GM12878 (cell line): ENCODE measurements around the gene KRTAP5-3. TPM values are rescaled to one million over a fixed set of nuclear protein-coding genes. Genes with fewer than 3 reads are reported as not detected.

Experiments used
- ATAC-seq: fragments of 200-7000 bp; cut with Tn5 transposase; 3 replicates; pipeline ENCODE4 v1.9.1; 2020; ENCODE audit warnings: mild to moderate bottlenecking, moderate library complexity
- BruUV-seq: library from RNA; stranded (reverse); fragments of 400-500 nt; replicated peaks from 2 replicates; lab custom pipeline; 2021; lab: Mats Ljungman, UMichigan
- CTCF ChIA-PET: fragments of 300-600 bp; sonication (Branson Sonifier 250); formaldehyde crosslinking; extraction: SDS; loops from one replicate; lab custom pipeline; 2021; ENCODE audit warnings: inconsistent platforms; lab: Yijun Ruan, JAX
- POLR2A ChIA-PET: fragments of 350-600 bp; formaldehyde crosslinking; extraction: SDS; loops from one replicate; lab custom pipeline; 2021; ENCODE audit warnings: inconsistent platforms; lab: Charles Lee
- RAD21 ChIA-PET: fragments of 300-600 bp; sonication (Branson Sonifier 250); formaldehyde crosslinking; loops from one replicate; lab custom pipeline; 2023; ENCODE audit warnings: antibody characterized with exemption; ENCODE audit not compliant: unreplicated experiment; lab: Charles Lee
- SMC1A ChIA-PET: fragments of 300-600 bp; sonication (Branson Sonifier 250); formaldehyde crosslinking; loops from one replicate; lab custom pipeline; 2023; ENCODE audit not compliant: unreplicated experiment, uncharacterized antibody; lab: Charles Lee
- DNase-seq: peaks from one replicate; pipeline ENCODE4 v3.0.0-alpha.2; 2011; ENCODE audit warnings: low read depth, low spot score
- FAIRE-seq: peaks from 3 replicates; lab custom pipeline; 2011; peaks lifted over from hg19 to GRCh38; lab: Jason Lieb, UNC
- H2AFZ ChIP-seq: 2 replicates; pipeline ENCODE4 v1.6.0; 2011; ENCODE audit warnings: low read depth, low read length, control low read depth; ENCODE audit not compliant: control insufficient read depth
- H3K27ac ChIP-seq: 2 replicates; pipeline ENCODE4 v1.5.1; 2011; ENCODE audit warnings: control low read depth; ENCODE audit not compliant: control insufficient read depth, insufficient read depth
- H3K27me3 ChIP-seq, 2 experiments: replicated peaks in 1 of 2; 2 replicates each; pipeline versions ENCODE4 v1.6.0 to v1.6.1; 2011; ENCODE audit warnings: low read length in 1 of 2; ENCODE audit not compliant: control insufficient read depth in 2 of 2, insufficient read depth in 2 of 2
- H3K36me3 ChIP-seq, 2 experiments: 2 replicates each; pipeline ENCODE4 v1.5.1; 2011; ENCODE audit warnings: low read length in 1 of 2; ENCODE audit not compliant: control insufficient read depth in 2 of 2, insufficient read depth in 2 of 2
- H3K4me1 ChIP-seq: 2 replicates; pipeline ENCODE4 v1.6.1; 2011; ENCODE audit warnings: mild to moderate bottlenecking, low read length, moderate library complexity, mixed read lengths; ENCODE audit not compliant: control insufficient read depth, insufficient read depth
- H3K4me2 ChIP-seq: 2 replicates; pipeline ENCODE4 v1.6.0; 2011; ENCODE audit warnings: control low read depth; ENCODE audit not compliant: control insufficient read depth, insufficient read depth
- H3K4me3 ChIP-seq: fragments of 200-600 bp; sonication (generic); 2 replicates; pipeline ENCODE4 v1.5.1; 2016
- H3K79me2 ChIP-seq: 2 replicates; pipeline ENCODE4 v1.6.0; 2011; ENCODE audit warnings: low read length; ENCODE audit not compliant: control insufficient read depth, insufficient read depth
- H3K9ac ChIP-seq: 2 replicates; pipeline ENCODE4 v1.8.0; 2011; ENCODE audit warnings: low read length, control low read depth, mixed read lengths; ENCODE audit not compliant: control insufficient read depth, insufficient read depth
- H3K9me3 ChIP-seq: replicated peaks from 3 replicates; pipeline ENCODE4 v1.5.1; 2011; ENCODE audit warnings: mild to moderate bottlenecking, low read length; ENCODE audit not compliant: control insufficient read depth, insufficient read depth
- H4K20me1 ChIP-seq: 2 replicates; pipeline ENCODE4 v1.6.0; 2011; ENCODE audit not compliant: control insufficient read depth, insufficient read depth
- BMI1 ChIP-seq: fragments of 450-650 bp; IDR thresholded peaks from 2 replicates; pipeline ENCODE4 v1.6.1; 2016; ENCODE audit warnings: mild to moderate bottlenecking, moderate library complexity, borderline replicate concordance
- EGR1 ChIP-seq, 2 experiments: IDR thresholded peaks; 1 replicate in 1 of 2; 2 replicates in 1 of 2; pipeline ENCODE4 v1.6.1; 2011 to 2012; ENCODE audit warnings: low read depth in 2 of 2, low read length in 2 of 2, borderline replicate concordance in 1 of 2, mild to moderate bottlenecking in 1 of 2, moderate library complexity in 1 of 2
- POU2F2 ChIP-seq: IDR thresholded peaks from 3 replicates; pipeline ENCODE4 v1.6.1; 2011; ENCODE audit warnings: low read depth, mild to moderate bottlenecking, low read length, borderline replicate concordance
- REST ChIP-seq: IDR thresholded peaks from 2 replicates; pipeline ENCODE4 v1.6.1; 2012; ENCODE audit warnings: mild to moderate bottlenecking, low read depth, low read length
- SPI1 ChIP-seq: IDR thresholded peaks from 2 replicates; pipeline ENCODE4 v1.6.1; 2011; ENCODE audit warnings: low read depth, mild to moderate bottlenecking, low read length, moderate library complexity, borderline replicate concordance; ENCODE audit not compliant: insufficient read depth
- SUPT20H ChIP-seq: IDR thresholded peaks from 2 replicates; pipeline ENCODE4 v1.6.1; 2011; ENCODE audit warnings: low read depth, mild to moderate bottlenecking, low read length, moderate library complexity, borderline replicate concordance; ENCODE audit not compliant: control insufficient read depth
- TAF1 ChIP-seq: IDR thresholded peaks from 2 replicates; pipeline ENCODE4 v1.6.1; 2011; ENCODE audit warnings: mild to moderate bottlenecking, low read depth, low read length, borderline replicate concordance
- TBL1XR1 ChIP-seq: IDR thresholded peaks from 2 replicates; pipeline ENCODE4 v1.6.1; 2012; ENCODE audit warnings: low read depth, low read length, improper control_type of control experiment
- USF1 ChIP-seq: IDR thresholded peaks from 2 replicates; pipeline ENCODE4 v1.6.1; 2011; ENCODE audit warnings: borderline replicate concordance, low read depth, mild to moderate bottlenecking, moderate library complexity, mixed read lengths, low read length; ENCODE audit not compliant: insufficient read depth; ENCODE audit errors: extremely low read length
- ZBTB40 ChIP-seq: fragments of 450-650 bp; IDR thresholded peaks from 2 replicates; pipeline ENCODE4 v1.6.1; 2016; ENCODE audit warnings: mild to moderate bottlenecking, moderate library complexity, borderline replicate concordance
- ZNF274 ChIP-seq: IDR thresholded peaks from one replicate; pipeline ENCODE4 v1.8.0; 2011; ENCODE audit not compliant: insufficient read length, insufficient read depth
- WGBS: methylation state at CpG from one replicate; pipeline ENCODE4 v1.1.6; 2016; ENCODE audit warnings: low lambda C conversion rate; ENCODE audit not compliant: insufficient replicate concordance, insufficient coverage; ENCODE audit errors: missing lambda C conversion rate; 5-methylcytosine and 5-hydroxymethylcytosine counted together
- in situ Hi-C: fragments of 300-500 bp; cut with MboI; formaldehyde crosslinking; loops from 9 replicates; pipeline ENCODE4 v1.14.3; 2018; ENCODE audit warnings: mixed read lengths
- intact Hi-C: fragments of 100-400 bp; cut with micrococcal nuclease; formaldehyde crosslinking; loops from one replicate; pipeline ENCODE4 v1.14.2; 2022; ENCODE audit not compliant: unreplicated experiment
- polyA plus RNA-seq, 11 experiments: library from polyadenylated mRNA; depleted of rRNA in 4 of 11; unstranded in 6 of 11; stranded (reverse) in 5 of 11; fragments of >200 nt; fragmentation: Nextera tagmentation in 4 of 11; fragmentation: Illumina TruSeq in 1 of 11; extraction: Ambion mirVana in 4 of 11; extraction: Trizol in 1 of 11; gene quantifications; 1 replicate in 1 of 11; 2 replicates in 10 of 11; pipeline versions ENCODE4 v1.2.1 to v1.2.3, GENCODE V29; 2011 to 2016; ENCODE audit warnings: inconsistent platforms in 2 of 11, missing spikeins in 2 of 11, low read depth in 1 of 11
- total RNA-seq, 4 experiments: library from RNA; depleted of rRNA in 3 of 4; stranded (reverse); fragments of >200 nt in 3 of 4; fragmentation: Illumina TruSeq in 1 of 4; extraction: Trizol in 1 of 4; gene quantifications; 2 replicates each; pipeline versions ENCODE4 v1.2.1 to v1.2.3, GENCODE V29; 2013 to 2021

The KRTAP5-3 gene
- total and polyA plus RNA-seq, 10 of the 15 experiments (the other 5 are each of a cell fraction or from before 2014, with no cell fraction given), result not detected

- no TSS peak for BruUV-seq
- Histone ChIP-seq H4K20me1 (no peaks in the 10 kb centered on the region), H3K27me3 (no peaks in the 10 kb centered on the region; a peak in 2 of 4 replicates), H3K9ac (no peak within 1 kb of the TSS), H3K27ac (no peak within 1 kb of the TSS), H3K4me1 (no peaks in the 10 kb centered on the region), H2AFZ (no peak within 1 kb of the TSS), H3K9me3 (no peaks in the 10 kb centered on the region), H3K36me3 (no peaks in the 10 kb centered on the region), H3K79me2 (no peaks in the 10 kb centered on the region), H3K4me3 (no peak within 1 kb of the TSS), H3K4me2 (no peak within 1 kb of the TSS)
- in situ Hi-C loops, result no loop called here
- RAD21 ChIA-PET, result interaction anchor here (0.6 kb wide), 1 partner anchor 1624 kb away, joined by 7 read pairs; no protein-coding TSS in a partner anchor
- SMC1A ChIA-PET, result interaction anchor here (1.8 kb wide), 1 partner anchor 29 kb away, joined by 4 read pairs; no protein-coding TSS in a partner anchor
- intact Hi-C loops, result no loop called here
- ATAC-seq, result no peak
- POLR2A ChIA-PET, result no interaction called here
- DNase-seq, result no peak
- 3% methylated on average over 4 of the region's 4 CpGs for WGBS
- CTCF ChIA-PET, result interaction anchor here (1.2 kb wide), 1 partner anchor 16 kb away, joined by 3 read pairs; no protein-coding TSS in a partner anchor
- FAIRE-seq, result no peak
- no peak for TF ChIP-seq TBL1XR1
- no peak for TF ChIP-seq SUPT20H
- no peak for TF ChIP-seq REST
- no peak for TF ChIP-seq ZNF274
- TF ChIP-seq BMI1, result no peak
- TF ChIP-seq EGR1 (IDR thresholded peaks at IDR 0.05; ENCODE audit: borderline replicate concordance in 1 of 2, low read depth in 2 of 2, low read length in 2 of 2), result no peak
- no peak for TF ChIP-seq USF1
- TF ChIP-seq POU2F2, result no peak
- no peak for TF ChIP-seq SPI1
- no peak for TF ChIP-seq TAF1
- TF ChIP-seq ZBTB40, result no peak
Observed at GRCh38 chr11:1597994-1598380, 10.3 kb downstream of the KRTAP5-3 start, which contains the start of gene KRTAP5-2. Gene KRTAP5-2, minus strand, starts transcription at chr11:1598294. Its CDS starts 44 bp downstream, at chr11:1598250.
